ENCODE results near the gene KASH5.

Gene KASH5

GRCh38 chr19:49411681-49412326 is 23.8 kb downstream of the KASH5 start:
- Histone ChIP-seq H3K4me3 (peak overlapping the region in 3 of 10 experiments; percentile 3 to 26 (median 20); a peak in 1 of 20 replicates), H3K4me2 (peak overlapping the region; percentile 79 to 99 (median 93)), H4K20me1 (no peaks in the 10 kb centered on the region), H3K27ac (peak overlapping the region in 9 of 11 experiments; percentile 21 to 86 (median 81); a peak in 13 of 22 replicates), H3K36me3 (no peaks in the 10 kb centered on the region), H3K9ac (0 out of 22 replicates have a peak overlapping the region, but pooled peaks of 4 of the 11 experiments have one; percentile 0 to 34 (median 22)), H3K27me3 (no peaks in the 10 kb centered on the region), H3K9me3 (replicated peaks in 1 of 11) (no peaks in the 10 kb centered on the region), H3K4me1 (peaks cover 100% of the 10 kb centered on the region in 10 experiments)
- no peak for TF ChIP-seq Cebpa-rat (IDR thresholded peaks at IDR 0.05)

- Histone ChIP-seq H4K20me1 (no peaks in the 10 kb centered on the region), H3K9me3 (replicated peaks in 1 of 11) (no peaks in the 10 kb centered on the region), H3K27me3 (no peaks in the 10 kb centered on the region), H3K4me1 (peaks cover 100% of the 10 kb centered on the region in 10 experiments), H3K4me2 (peak overlapping the region; percentile 79 to 99 (median 93)), H3K4me3 (peak overlapping the region in 3 of 10 experiments; percentile 2 to 40 (median 8); a peak in 2 of 20 replicates), H3K36me3 (no peaks in the 10 kb centered on the region), H3K9ac (peak overlapping the region; percentile 0 to 78 (median 71); a peak in 16 of 22 replicates), H3K27ac (peak overlapping the region in 10 of 11 experiments; percentile 44 to 86 (median 80); a peak in 17 of 22 replicates)
- TF ChIP-seq Cebpa-rat (IDR thresholded peaks at IDR 0.05) = no peak
Measured at GRCh38 chr19:49413348-49413747, 25.3 kb downstream of the KASH5 start.

GRCh38 chr19:49414256-49414655 is 26.2 kb downstream of the KASH5 start:
- Histone ChIP-seq H3K27me3 (peaks cover 0 to 7% (median 4%) of the 10 kb centered on the region in 11 experiments; a peak in 18 of 22 replicates), H3K9ac (peak overlapping the region; percentile 30 to 78 (median 71); a peak in 19 of 22 replicates), H4K20me1 (no peaks in the 10 kb centered on the region), H3K9me3 (replicated peaks in 1 of 11) (no peaks in the 10 kb centered on the region), H3K4me3 (peak overlapping the region in 6 of 10 experiments; percentile 1 to 43 (median 28); a peak in 5 of 20 replicates), H3K4me2 (peak overlapping the region; percentile 79 to 99 (median 93)), H3K27ac (peak overlapping the region in 10 of 11 experiments; percentile 44 to 86 (median 80); a peak in 20 of 22 replicates), H3K4me1 (peaks cover 98 to 100% (median 100%) of the 10 kb centered on the region in 10 experiments), H3K36me3 (no peaks in the 10 kb centered on the region)
- no peak for TF ChIP-seq Cebpa-rat (IDR thresholded peaks at IDR 0.05)

- Histone ChIP-seq H3K4me1 (peaks cover 88 to 98% (median 92%) of the 10 kb centered on the region in 10 experiments), H4K20me1 (no peaks in the 10 kb centered on the region), H3K36me3 (no peaks in the 10 kb centered on the region), H3K27ac (peak overlapping the region; percentile 12 to 86 (median 80); a peak in 21 of 22 replicates), H3K4me2 (peak overlapping the region; percentile 79 to 99 (median 93)), H3K27me3 (peaks cover 9 to 17% (median 14%) of the 10 kb centered on the region in 11 experiments), H3K9ac (peak overlapping the region in 10 of 11 experiments; percentile 40 to 78 (median 72); a peak in 20 of 22 replicates), H3K4me3 (peak overlapping the region in 6 of 10 experiments; percentile 12 to 43 (median 32); a peak in 8 of 20 replicates), H3K9me3 (replicated peaks in 1 of 11) (no peaks in the 10 kb centered on the region)
- peak in 6 of 11 experiments; percentile 44 to 80 (median 64); a peak in 9 of 22 replicates for TF ChIP-seq Cebpa-rat (IDR thresholded peaks at IDR 0.05)
Measured at GRCh38 chr19:49415102-49415809, 27.2 kb downstream of the KASH5 start.

GRCh38 chr19:49415810-49416200 is 27.8 kb downstream of the KASH5 start:
- peak overlapping the region in 4 of 10 experiments; percentile 12 to 43 (median 28); a peak in 2 of 20 replicates for H3K4me3 ChIP-seq
- H3K4me1 ChIP-seq = peaks cover 82 to 93% (median 87%) of the 10 kb centered on the region in 10 experiments
- peaks cover 0 to 3% (median under 1%) of the 10 kb centered on the region in 11 experiments; a peak in 8 of 22 replicates for H3K9me3 ChIP-seq (replicated peaks in 1 of 11)
- H3K36me3 ChIP-seq = no peaks in the 10 kb centered on the region
- H3K27ac ChIP-seq = peak overlapping the region; percentile 12 to 86 (median 80); a peak in 21 of 22 replicates
- peak overlapping the region; percentile 79 to 99 (median 93) for H3K4me2 ChIP-seq
- peaks cover 14 to 23% (median 19%) of the 10 kb centered on the region in 11 experiments for H3K27me3 ChIP-seq
- H3K9ac ChIP-seq = peak overlapping the region in 9 of 11 experiments; percentile 40 to 78 (median 72); a peak in 13 of 22 replicates
- no peaks in the 10 kb centered on the region for H4K20me1 ChIP-seq
- no peak for TF ChIP-seq Cebpa-rat (IDR thresholded peaks at IDR 0.05)

GRCh38 chr19:49417088-49417487 is 29.0 kb downstream of the KASH5 start:
- peak overlapping the region; percentile 79 to 99 (median 93) for H3K4me2 ChIP-seq
- H3K9me3 ChIP-seq (replicated peaks in 1 of 11) = peaks cover 0 to 9% (median 4%) of the 10 kb centered on the region in 11 experiments; a peak in 11 of 22 replicates
- H3K9ac ChIP-seq = peak overlapping the region in 8 of 11 experiments; percentile 18 to 48 (median 42); a peak in 14 of 22 replicates

GRCh38 chr19:49418511-49418910 is 30.5 kb downstream of the KASH5 start:
- Histone ChIP-seq H3K27ac (peak overlapping the region in 3 of 11 experiments; percentile 58 to 66 (median 60); a peak in 4 of 22 replicates), H3K9ac (no peak overlapping the region), H3K4me1 (peaks cover 70 to 88% (median 81%) of the 10 kb centered on the region in 10 experiments), H3K36me3 (no peaks in the 10 kb centered on the region), H3K4me3 (0 out of 20 replicates have a peak overlapping the region, but pooled peaks of 1 of the 10 experiments have one; percentile 17), H3K27me3 (peaks cover 41 to 50% (median 47%) of the 10 kb centered on the region in 11 experiments), H4K20me1 (peaks cover 0 to 13% (median 5%) of the 10 kb centered on the region in 11 experiments; a peak in 10 of 22 replicates), H3K4me2 (peak overlapping the region; percentile 79 to 99 (median 93)), H3K9me3 (replicated peaks in 1 of 11) (peaks cover 0 to 9% (median 4%) of the 10 kb centered on the region in 11 experiments; a peak in 11 of 22 replicates)
- no peak for TF ChIP-seq Cebpa-rat (IDR thresholded peaks at IDR 0.05)

More at GRCh38 chr19:49417088-49417487, 29.0 kb downstream of the KASH5 start:
- no peak for TF ChIP-seq Cebpa-rat (IDR thresholded peaks at IDR 0.05)
- H3K27me3 ChIP-seq = peaks cover 26 to 36% (median 32%) of the 10 kb centered on the region in 11 experiments
- H3K27ac ChIP-seq = peak overlapping the region in 8 of 11 experiments; percentile 7 to 66 (median 56); a peak in 13 of 22 replicates
- peak overlapping the region in 2 of 10 experiments; percentile 14 to 17; a peak in 1 of 20 replicates for H3K4me3 ChIP-seq
- no peaks in the 10 kb centered on the region for H4K20me1 ChIP-seq
- no peaks in the 10 kb centered on the region for H3K36me3 ChIP-seq
- peaks cover 70 to 89% (median 82%) of the 10 kb centered on the region in 10 experiments for H3K4me1 ChIP-seq

GRCh38 chr19:49419173-49419572 is 31.1 kb downstream of the KASH5 start:
- H3K4me1 ChIP-seq = peaks cover 70 to 88% (median 81%) of the 10 kb centered on the region in 10 experiments
- no peak overlapping the region for H3K4me3 ChIP-seq
- H3K27ac ChIP-seq = no peak overlapping the region
- H3K9ac ChIP-seq = no peak overlapping the region
- H3K27me3 ChIP-seq = peaks cover 47 to 57% (median 53%) of the 10 kb centered on the region in 11 experiments
- TF ChIP-seq Cebpa-rat (IDR thresholded peaks at IDR 0.05) = no peak
- peaks cover 0 to 14% (median 6%) of the 10 kb centered on the region in 11 experiments; a peak in 10 of 22 replicates for H4K20me1 ChIP-seq
- peaks cover 0 to 9% (median 4%) of the 10 kb centered on the region in 11 experiments; a peak in 11 of 22 replicates for H3K9me3 ChIP-seq (replicated peaks in 1 of 11)
- H3K36me3 ChIP-seq = no peaks in the 10 kb centered on the region
- H3K4me2 ChIP-seq = peak overlapping the region in 9 of 11 experiments; percentile 85 to 99 (median 94); a peak in 17 of 22 replicates

Data from BLaER1 treated with 17β-estradiol and CSF1 and Interleukin-3, amounts not matched to agents 10 nM and 100 nM (cell line).